Ishikawa (cell line): ENCODE results near the gene DPT.

ENCODE experiments used
- CEBPB ChIP-seq: IDR thresholded peaks from 2 replicates; pipeline ENCODE4 v1.6.1; 2012
- CREB1 ChIP-seq: IDR thresholded peaks from 2 replicates; pipeline ENCODE4 v1.6.1; 2012; ENCODE audit warnings: low read depth
- EGR1 ChIP-seq: IDR thresholded peaks from 2 replicates; pipeline ENCODE4 v1.6.1; 2012
- EP300 ChIP-seq: IDR thresholded peaks from 2 replicates; pipeline ENCODE4 v1.6.1; 2012; ENCODE audit warnings: borderline replicate concordance
- MAX ChIP-seq: IDR thresholded peaks from 2 replicates; pipeline ENCODE4 v1.6.1; 2012
- NFIC ChIP-seq: IDR thresholded peaks from 2 replicates; pipeline ENCODE4 v1.6.1; 2012
- RAD21 ChIP-seq: IDR thresholded peaks from 2 replicates; pipeline ENCODE4 v1.6.1; 2012; ENCODE audit warnings: low read depth
- REST ChIP-seq: IDR thresholded peaks from 2 replicates; pipeline ENCODE4 v1.6.1; 2012; ENCODE audit warnings: low read depth, mild to moderate bottlenecking
- TAF1 ChIP-seq: IDR thresholded peaks from 2 replicates; pipeline ENCODE4 v1.6.1; 2012; ENCODE audit warnings: low read depth, mild to moderate bottlenecking
- TEAD4 ChIP-seq: IDR thresholded peaks from 2 replicates; pipeline ENCODE4 v1.6.1; 2012
- USF1 ChIP-seq: IDR thresholded peaks from 2 replicates; pipeline ENCODE4 v1.6.1; 2012
- YY1 ChIP-seq: IDR thresholded peaks from 2 replicates; pipeline ENCODE4 v1.6.1; 2012; ENCODE audit warnings: low read depth

GRCh38 chr1:168693872-168694238 is 35.2 kb downstream of the DPT start:
- no peak for TF ChIP-seq YY1
- TF ChIP-seq EP300: no peak
- no peak for TF ChIP-seq NFIC
- no peak for TF ChIP-seq CEBPB
- TF ChIP-seq RAD21: no peak
- TF ChIP-seq TAF1: no peak
- TF ChIP-seq TEAD4: no peak
- no peak for TF ChIP-seq EGR1
- no peak for TF ChIP-seq MAX
- no peak for TF ChIP-seq USF1
- TF ChIP-seq REST: no peak
- TF ChIP-seq CREB1: no peak
